ENCODE measurements around the gene DHX16. TPM values are rescaled to one million over a fixed set of nuclear protein-coding genes. Genes with fewer than 3 reads are reported as not detected.
A peak's percentile ranks its signal among the peaks of the same experiment; 100 is the strongest.

DHX16 gene
- polyA plus RNA-seq, 1 donor (not counting 4 experiments of a cell fraction or from before 2014, with no cell fraction given) = 34.2 TPM

GRCh38 chr6:30626484-30627366 is 46.1 kb downstream of the DHX16 start, which contains the start of gene ATAT1:
Gene ATAT1 (plus strand): TSS chr6:30626874.
- no peaks in the 10 kb centered on the region for H3K9me3 ChIP-seq (ENCODE audit: control insufficient read depth, low read depth, low read length)
- TF ChIP-seq EZH2 (IDR thresholded peaks at IDR 0.05; ENCODE audit: low read length) = no peak
- peak; percentile 41 to 49 (median 46) for TF ChIP-seq CTCF (optimal IDR thresholded peaks at IDR 0.05 in 1 of 3, IDR thresholded peaks at IDR 0.05 in 1 of 3, conservative IDR thresholded peaks at IDR 0.05 in 1 of 3; ENCODE audit: extremely low read depth in 1 of 3, insufficient read depth in 2 of 3, low read length in 3 of 3)
- peaks cover 12% of the 10 kb centered on the region for H3K4me1 ChIP-seq (ENCODE audit: control insufficient read depth, extremely low read depth, insufficient read depth, low read length)
- no peaks in the 10 kb centered on the region for H3K27me3 ChIP-seq (ENCODE audit: control insufficient read depth, extremely low read depth, insufficient read depth, low read length)
- H3K9ac ChIP-seq (ENCODE audit: control insufficient read depth, extremely low read depth, insufficient read depth, low read length) = peak within 1 kb of the TSS; percentile 91
- H3K27ac ChIP-seq (ENCODE audit: control insufficient read depth, insufficient read depth, low read length) = peak within 1 kb of the TSS; percentile 86
- FAIRE-seq = no peak
- H3K79me2 ChIP-seq (ENCODE audit: control insufficient read depth, insufficient read depth, low read length) = no peaks in the 10 kb centered on the region
- peaks cover 17 to 21% of the 10 kb centered on the region in 2 experiments for H3K36me3 ChIP-seq (ENCODE audit: control insufficient read depth in 2 of 2, extremely low read depth in 1 of 2, insufficient read depth in 2 of 2, low read length in 2 of 2)
- H2AFZ ChIP-seq (ENCODE audit: control insufficient read depth, low read length) = peak within 1 kb of the TSS; percentile 88
- H3K4me3 ChIP-seq (ENCODE audit: control insufficient read depth in 2 of 3, extremely low read depth in 1 of 3, insufficient read depth in 2 of 3, low read depth in 1 of 3, low read length in 3 of 3) = peak within 1 kb of the TSS; percentile 56 to 93 (median 92)
- DNase-seq (ENCODE audit: low read depth, low spot score) = no peak
- H3K9me1 ChIP-seq (ENCODE audit: control insufficient read depth, extremely low read depth, insufficient read depth, low read length) = peaks cover 4% of the 10 kb centered on the region
- H4K20me1 ChIP-seq (ENCODE audit: control insufficient read depth, extremely low read depth, insufficient read depth, low read length) = no peaks in the 10 kb centered on the region
- dilution Hi-C loops (cut with MboI; ENCODE audit: extremely low pct_ligation_motif_present, low sequenced_read_pairs) = no loop called here
- peak within 1 kb of the TSS; percentile 100 for H3K4me2 ChIP-seq (ENCODE audit: control insufficient read depth, extremely low read depth, insufficient read depth, low read depth, low read length)

GRCh38 chr6:30625511-30625910 is 47.3 kb downstream of the DHX16 start:
- H3K4me1 ChIP-seq (ENCODE audit: control insufficient read depth, extremely low read depth, insufficient read depth, low read length) = peaks cover 12% of the 10 kb centered on the region
- H3K9ac ChIP-seq (ENCODE audit: control insufficient read depth, extremely low read depth, insufficient read depth, low read length) = no peak overlapping the region
- FAIRE-seq (no peak), DNase-seq (ENCODE audit: low read depth, low spot score) (no peak)
- no peak for TF ChIP-seq EZH2 (IDR thresholded peaks at IDR 0.05; ENCODE audit: low read length)
- no peak for TF ChIP-seq CTCF (optimal IDR thresholded peaks at IDR 0.05 in 1 of 3, IDR thresholded peaks at IDR 0.05 in 1 of 3, conservative IDR thresholded peaks at IDR 0.05 in 1 of 3; ENCODE audit: extremely low read depth in 1 of 3, insufficient read depth in 2 of 3, low read length in 3 of 3)
- H4K20me1 ChIP-seq (ENCODE audit: control insufficient read depth, extremely low read depth, insufficient read depth, low read length) = no peaks in the 10 kb centered on the region
- H3K4me3 ChIP-seq (ENCODE audit: control insufficient read depth in 2 of 3, extremely low read depth in 1 of 3, insufficient read depth in 2 of 3, low read depth in 1 of 3, low read length in 3 of 3) = no peak overlapping the region
- H3K36me3 ChIP-seq (ENCODE audit: control insufficient read depth in 2 of 2, extremely low read depth in 1 of 2, insufficient read depth in 2 of 2, low read length in 2 of 2) = peaks cover 22 to 24% of the 10 kb centered on the region in 2 experiments
- no peaks in the 10 kb centered on the region for H3K9me3 ChIP-seq (ENCODE audit: control insufficient read depth, low read depth, low read length)
- no peak overlapping the region for H3K27ac ChIP-seq (ENCODE audit: control insufficient read depth, insufficient read depth, low read length)
- H3K27me3 ChIP-seq (ENCODE audit: control insufficient read depth, extremely low read depth, insufficient read depth, low read length) = no peaks in the 10 kb centered on the region
- no peak overlapping the region for H2AFZ ChIP-seq (ENCODE audit: control insufficient read depth, low read length)
- no peaks in the 10 kb centered on the region for H3K79me2 ChIP-seq (ENCODE audit: control insufficient read depth, insufficient read depth, low read length)
- dilution Hi-C loops (cut with MboI; ENCODE audit: extremely low pct_ligation_motif_present, low sequenced_read_pairs) = no loop called here
- H3K9me1 ChIP-seq (ENCODE audit: control insufficient read depth, extremely low read depth, insufficient read depth, low read length) = peaks cover 4% of the 10 kb centered on the region
- no peak overlapping the region for H3K4me2 ChIP-seq (ENCODE audit: control insufficient read depth, extremely low read depth, insufficient read depth, low read depth, low read length)
